Smooth muscle cell of the coronary artery (primary cell): ENCODE results near the gene DCTPP1. TPM values are rescaled to one million over a fixed set of nuclear protein-coding genes. Genes with fewer than 3 reads are reported as not detected.

Experiments
- total RNA-seq: library from RNA; depleted of rRNA; stranded (reverse); fragments of >200 nt; gene quantifications from 2 replicates; pipeline ENCODE4 v1.2.3, GENCODE V29; 2014; ENCODE audit warnings: low replicate concordance

Gene DCTPP1
- total RNA-seq = 4.8 and 15.9 TPM in 2 replicates

DNA sequence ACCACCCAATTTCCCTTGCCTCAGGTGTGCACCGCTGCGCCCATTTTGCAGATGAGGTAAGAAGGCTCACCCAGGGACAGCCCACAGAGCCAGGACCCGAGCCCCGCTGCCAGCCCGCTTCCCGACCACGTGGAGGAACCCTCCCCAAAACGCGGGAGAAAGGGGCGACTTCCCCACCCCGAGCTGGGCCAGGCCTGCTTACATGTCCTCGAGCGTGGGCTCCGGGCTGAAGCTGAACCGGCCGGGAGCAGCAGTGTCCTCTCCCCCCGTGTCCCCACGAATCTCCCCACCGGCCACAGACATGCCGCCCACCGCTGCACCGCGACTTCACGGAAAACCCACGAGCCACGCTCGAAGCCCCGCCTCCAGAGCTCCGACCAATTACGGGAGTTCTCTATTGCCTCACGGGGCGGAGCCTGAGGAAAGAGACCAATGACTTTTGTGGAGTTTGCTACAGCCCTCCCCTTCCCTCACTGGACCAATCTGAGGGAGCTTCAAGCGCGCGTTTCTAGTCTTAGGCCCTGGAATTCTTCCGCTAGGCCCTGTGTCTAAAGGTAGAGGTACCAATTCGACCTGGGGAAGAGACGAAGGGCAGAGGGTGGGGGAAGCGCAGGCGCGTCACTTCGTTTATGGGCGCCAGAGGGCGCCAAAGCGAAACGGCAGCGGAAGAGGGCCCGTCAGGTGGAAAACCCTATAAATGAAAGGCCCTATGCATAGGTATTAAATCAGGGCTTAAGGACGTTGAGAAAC lies at the start of gene DCTPP1:
DCTPP1 (minus strand) TSS at position 353 of the 750 bp plus-strand sequence; CDS start at position 303, 50 bp downstream.

DNA sequence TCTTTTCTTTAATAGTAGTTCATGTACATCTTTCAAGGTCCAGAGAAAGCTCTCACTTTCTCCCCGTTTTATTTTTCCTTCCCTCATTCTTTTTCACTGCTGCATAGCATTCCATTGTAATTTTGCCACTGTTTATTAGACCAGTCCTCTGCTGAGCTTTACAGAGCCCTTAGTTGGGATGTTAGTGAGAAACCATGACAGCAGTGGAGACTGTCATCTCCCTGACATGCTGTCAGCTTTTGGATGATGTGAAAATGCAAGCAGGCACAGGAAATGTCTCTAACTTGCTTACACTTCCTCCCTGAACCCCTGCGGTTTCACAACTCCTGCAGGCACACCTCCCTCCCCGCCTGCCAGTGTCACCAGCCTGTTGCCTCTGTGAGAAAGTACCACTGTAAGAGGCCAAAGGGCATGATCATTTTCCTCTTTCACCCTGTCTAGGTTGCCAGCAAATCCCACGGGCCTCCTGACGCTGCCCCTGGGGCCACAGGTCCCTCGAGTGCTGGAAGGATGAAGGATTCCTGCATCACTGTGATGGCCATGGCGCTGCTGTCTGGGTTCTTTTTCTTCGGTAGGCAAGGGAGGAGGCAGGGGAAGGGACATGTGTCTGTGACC lies 42.6 kb upstream of the DCTPP1 start, which contains the start of gene ITGAL:
ITGAL (plus strand) TSS at position 415 of the 615 bp plus-strand sequence; CDS start at position 511, 96 bp downstream.

DNA sequence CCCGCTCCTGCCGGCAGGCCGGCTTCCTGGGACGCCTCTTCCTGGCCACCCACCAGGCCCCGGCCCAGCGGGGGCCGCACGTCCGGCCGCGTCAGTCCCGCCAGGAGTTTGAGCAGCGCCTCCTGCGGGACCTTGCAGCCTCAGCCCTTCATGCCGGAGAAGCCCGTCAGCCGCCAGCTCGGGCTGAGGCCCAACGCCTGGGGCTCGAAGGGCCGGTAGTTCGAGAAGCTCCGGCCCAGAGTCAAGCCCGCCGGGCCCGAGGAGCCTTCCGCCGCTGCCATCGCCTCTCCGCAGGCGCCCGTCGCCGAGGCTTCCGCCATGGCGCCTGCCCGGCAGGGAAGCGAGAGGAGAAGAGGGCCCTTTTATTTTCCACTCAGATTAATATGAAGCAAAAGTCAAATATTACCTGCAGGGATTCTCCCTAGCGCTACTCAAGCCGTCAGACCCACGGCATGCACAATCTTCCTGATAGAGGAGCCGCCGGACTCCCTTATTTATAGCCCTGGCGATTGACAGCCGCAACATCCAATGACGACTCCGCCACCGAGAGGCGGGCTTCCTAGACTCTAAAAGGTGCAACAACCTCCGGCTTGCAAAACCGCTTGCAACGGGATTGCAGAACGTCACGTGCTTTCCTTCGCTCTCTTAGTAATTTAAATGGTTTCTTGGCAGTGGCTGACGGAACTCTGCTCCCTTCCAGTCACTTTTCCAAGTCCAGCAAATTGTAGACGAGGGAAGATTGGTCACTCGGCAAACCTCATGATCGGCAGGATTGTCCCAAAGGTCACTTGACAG lies 15.8 kb upstream of the DCTPP1 start, which contains the start of gene SEPHS2:
SEPHS2 (minus strand) TSS at position 467 of the 795 bp plus-strand sequence; CDS start at position 320, 147 bp downstream.

DNA sequence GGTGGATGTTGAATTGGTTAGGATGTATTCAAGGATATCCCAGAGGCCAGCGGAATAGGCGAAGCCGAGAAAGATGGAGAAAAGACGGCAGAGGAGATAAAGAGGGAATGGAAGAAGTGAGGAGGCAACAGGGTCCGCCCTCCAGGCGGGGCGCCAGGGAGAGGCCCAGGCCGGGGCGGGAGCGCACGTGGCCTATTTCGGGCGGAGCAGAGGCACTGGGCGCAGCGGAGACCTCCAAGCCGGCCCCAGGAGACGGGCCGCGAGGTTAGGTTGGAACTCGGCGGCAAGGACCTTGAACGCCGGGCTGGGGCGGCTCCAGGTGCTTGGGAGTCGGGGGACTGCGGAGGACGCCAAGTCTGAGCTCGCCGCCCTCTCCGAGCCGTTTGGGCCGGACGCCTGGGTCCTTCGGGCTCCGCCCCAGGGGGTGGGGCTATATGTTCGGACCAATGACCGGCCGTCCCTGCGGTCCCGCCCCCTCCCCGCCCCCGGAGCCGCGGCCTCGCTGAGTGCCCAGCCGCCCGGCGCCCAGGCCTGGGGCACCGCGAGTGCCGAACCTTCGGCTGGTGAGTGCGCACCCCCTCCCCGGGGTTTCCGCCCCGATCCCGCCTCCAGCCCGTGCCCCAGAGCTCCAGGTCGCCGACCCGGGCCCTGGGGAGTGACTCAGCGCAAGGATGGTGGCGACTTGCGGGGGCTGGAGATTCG lies 22.6 kb downstream of the DCTPP1 start, which contains the start of gene ZNF771:
ZNF771 (plus strand) TSS at position 505 of the 702 bp plus-strand sequence. CDS start 448 bp downstream, outside the sequence.

DNA sequence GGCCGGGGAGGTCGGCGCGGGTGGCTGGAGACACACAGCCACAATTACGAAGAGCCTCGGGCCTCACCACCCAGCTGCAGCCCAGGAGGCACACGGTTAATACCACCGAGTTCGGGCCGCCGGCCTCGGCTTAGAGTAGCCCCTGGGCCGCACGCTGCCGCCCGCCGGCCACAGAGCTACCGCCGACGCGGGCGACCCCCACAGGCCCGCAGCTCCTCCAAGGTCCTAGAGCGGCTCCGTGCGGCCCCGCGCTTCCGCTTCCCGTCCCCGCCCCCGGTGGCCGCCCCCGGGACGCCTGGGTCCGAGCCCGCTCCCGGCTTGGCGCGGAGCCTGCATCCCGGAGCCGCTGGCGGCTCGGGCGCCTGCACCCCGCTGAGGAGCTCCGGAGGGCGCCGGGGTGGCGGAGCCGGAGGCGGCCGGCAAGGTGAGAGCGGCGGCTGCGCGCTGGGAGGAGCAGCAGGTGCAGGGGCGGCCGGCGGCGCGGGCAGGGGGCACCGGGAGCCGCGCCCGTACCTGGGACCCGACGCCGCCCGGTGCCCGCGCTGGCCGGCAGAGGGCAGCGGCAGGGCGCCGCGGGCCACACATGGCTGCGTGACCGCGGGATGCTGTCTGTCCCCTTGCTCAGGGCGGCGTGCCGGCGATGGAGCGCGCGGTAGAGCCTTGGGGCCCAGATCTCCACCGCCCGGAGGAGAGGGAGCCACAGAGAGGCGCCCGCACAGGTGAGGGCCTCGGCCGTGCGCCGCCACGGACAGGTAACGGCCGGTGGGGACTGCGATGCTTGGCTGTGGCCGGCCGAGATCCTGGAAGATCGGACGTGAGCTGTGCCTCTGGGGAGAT lies 34.5 kb downstream of the DCTPP1 start, which contains the start of gene ZNF48:
ZNF48 (plus strand) TSS at position 266 of the 837 bp plus-strand sequence; CDS start at position 641, 375 bp downstream.

DNA sequence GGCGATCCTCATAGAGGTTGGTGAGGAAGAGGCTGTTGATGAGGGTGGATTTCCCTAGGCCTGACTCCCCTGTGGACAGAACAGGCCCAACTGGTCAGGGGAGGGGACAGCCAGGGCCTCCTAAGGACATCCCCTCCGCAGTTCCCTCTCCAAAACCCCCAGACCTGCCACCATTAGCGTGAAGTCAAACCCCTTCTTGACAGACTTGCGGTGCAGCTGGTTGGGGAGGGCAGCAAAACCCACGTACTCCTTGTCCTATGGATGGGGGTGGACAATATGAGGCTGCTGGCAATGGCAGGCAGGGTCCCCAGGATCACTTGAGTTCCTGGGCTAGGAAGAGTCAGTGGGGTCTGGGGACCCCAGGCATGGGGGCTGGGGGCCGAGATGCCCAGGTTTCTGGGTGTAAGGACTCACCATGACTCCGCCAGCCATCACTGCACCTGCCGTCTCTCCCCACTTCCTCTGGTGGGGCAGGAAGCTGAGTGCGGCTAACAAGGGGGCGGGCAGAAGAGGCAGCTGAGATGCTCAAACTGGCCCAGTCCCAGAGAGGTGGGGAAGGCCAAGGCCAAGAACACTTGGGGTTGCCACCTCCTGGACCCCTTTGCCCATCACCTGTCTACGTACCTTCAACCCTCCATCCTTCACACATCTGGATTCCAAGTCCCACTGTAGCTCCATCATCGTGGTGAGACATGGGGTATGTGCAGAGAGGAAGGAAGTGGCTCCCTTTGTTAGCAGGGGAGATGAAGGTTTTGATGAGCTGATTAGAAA lies 47.5 kb downstream of the DCTPP1 start, which contains the start of gene SEPTIN1:
SEPTIN1 (minus strand) TSS at position 451 of the 771 bp plus-strand sequence; CDS start at position 432, 19 bp downstream.

DNA sequence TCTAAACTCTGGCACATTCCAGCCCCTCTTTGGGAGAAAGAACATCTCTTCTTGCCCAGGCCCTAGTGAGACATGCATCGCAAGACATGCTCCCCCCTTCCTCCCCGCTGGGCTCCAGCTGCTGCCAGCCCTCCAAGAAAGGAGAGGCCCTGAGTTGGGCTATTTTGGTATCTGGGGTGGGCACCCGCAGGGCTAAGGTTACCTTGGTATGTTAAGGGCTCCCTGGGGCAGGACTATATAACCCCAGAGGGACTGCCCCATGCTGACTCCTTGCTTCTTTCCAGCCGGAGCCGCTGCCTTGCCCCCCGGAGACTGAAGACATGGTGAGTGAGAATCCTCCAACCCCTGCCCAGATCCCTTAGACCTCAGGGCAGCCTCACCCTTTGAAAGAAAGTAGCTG lies 55.3 kb downstream of the DCTPP1 start, which contains the start of gene MYL11:
MYL11 (plus strand) TSS at position 265 of the 400 bp plus-strand sequence; CDS start at position 321, 56 bp downstream.

Other genes starting within 250 kb of the DCTPP1 start
- gene CORO1A, start 246.4 kb downstream of the DCTPP1 start, total RNA-seq = 0.47 and 1.9 TPM in 2 replicates
- gene BOLA2B, start 236.4 kb downstream of the DCTPP1 start, total RNA-seq = 23.3 and 43.5 TPM in 2 replicates
- gene SLX1A, start 236.2 kb downstream of the DCTPP1 start, total RNA-seq = 6.2 and 39.7 TPM in 2 replicates
- gene SULT1A3, start 230.8 kb downstream of the DCTPP1 start, total RNA-seq = 1.2 and 1.4 TPM in 2 replicates
- gene NPIPB13, start 181.6 kb downstream of the DCTPP1 start, total RNA-seq = 0.68 and 1.5 TPM in 2 replicates
- gene CD2BP2, start 74.7 kb downstream of the DCTPP1 start, total RNA-seq = 25.4 and 31.0 TPM in 2 replicates
- gene TBC1D10B, start 59.5 kb downstream of the DCTPP1 start, total RNA-seq = 16.8 and 18.7 TPM in 2 replicates
- not detected in 2 replicates for gene MYL11, start 55.2 kb downstream of the DCTPP1 start, total RNA-seq
- gene SEPTIN1, start 47.5 kb downstream of the DCTPP1 start, total RNA-seq = 0.12 and 0.15 TPM in 2 replicates
- 2.2 and 8.8 TPM in 2 replicates for gene ZNF48, start 34.6 kb downstream of the DCTPP1 start, total RNA-seq
- gene ZNF771, start 22.4 kb downstream of the DCTPP1 start, total RNA-seq = 8.3 and 9.2 TPM in 2 replicates
- 12.4 and 19.2 TPM in 2 replicates for gene SEPHS2, start 15.8 kb upstream of the DCTPP1 start, total RNA-seq
- gene ITGAL, start 42.7 kb upstream of the DCTPP1 start, total RNA-seq = under 0.01 TPM in 1 of 2 replicates, not detected in the other
- gene ZNF768, start 96.5 kb upstream of the DCTPP1 start, total RNA-seq = 10.3 and 12.0 TPM in 2 replicates
- gene ZNF747, start 104.8 kb upstream of the DCTPP1 start, total RNA-seq = 2.2 and 6.6 TPM in 2 replicates
- 0.70 and 3.5 TPM in 2 replicates for gene ZNF764, start 128.3 kb upstream of the DCTPP1 start, total RNA-seq
- 3.2 and 9.0 TPM in 2 replicates for gene ZNF688, start 141.7 kb upstream of the DCTPP1 start, total RNA-seq
- gene ZNF785, start 155.7 kb upstream of the DCTPP1 start, total RNA-seq = 6.3 and 6.8 TPM in 2 replicates
- 1.9 and 3.3 TPM in 2 replicates for gene ZNF689, start 180.4 kb upstream of the DCTPP1 start, total RNA-seq
- 3.1 and 4.9 TPM in 2 replicates for gene PRR14, start 220.9 kb upstream of the DCTPP1 start, total RNA-seq
- gene FBRS, start 228.4 kb upstream of the DCTPP1 start, total RNA-seq = 6.6 and 9.8 TPM in 2 replicates